GM12801 (cell line): ENCODE results near the gene WBP2.

Experiments
- TF ChIP-seq, protein P1 (sequence below): IDR thresholded peaks from one replicate; pipeline ENCODE4 v1.5.1; 2011; ENCODE audit warnings: control low read depth; ENCODE audit not compliant: insufficient read length; ENCODE audit errors: extremely low read depth

The WBP2 gene

DNA sequence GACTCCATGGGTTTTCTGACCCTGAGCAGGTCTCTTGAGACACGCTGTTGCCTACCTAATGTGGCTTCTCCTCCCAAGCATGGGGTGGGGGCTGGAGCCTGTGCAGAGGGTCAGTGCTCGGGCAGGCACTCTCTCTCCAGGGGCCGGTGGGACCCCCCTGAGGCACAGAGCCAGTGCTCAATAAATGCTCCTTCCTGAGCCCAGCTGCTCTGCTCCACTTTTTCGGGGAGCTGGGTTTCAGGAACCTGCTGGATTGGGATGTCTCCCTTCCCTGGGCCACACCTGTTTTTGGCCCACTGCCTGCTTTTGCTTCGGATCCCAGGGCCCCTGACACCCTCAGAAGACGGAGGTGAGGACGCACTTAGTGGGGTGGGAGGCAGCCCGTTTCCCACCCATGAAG lies 42.9 kb upstream of the WBP2 start:
- TF ChIP-seq, protein P1, sequence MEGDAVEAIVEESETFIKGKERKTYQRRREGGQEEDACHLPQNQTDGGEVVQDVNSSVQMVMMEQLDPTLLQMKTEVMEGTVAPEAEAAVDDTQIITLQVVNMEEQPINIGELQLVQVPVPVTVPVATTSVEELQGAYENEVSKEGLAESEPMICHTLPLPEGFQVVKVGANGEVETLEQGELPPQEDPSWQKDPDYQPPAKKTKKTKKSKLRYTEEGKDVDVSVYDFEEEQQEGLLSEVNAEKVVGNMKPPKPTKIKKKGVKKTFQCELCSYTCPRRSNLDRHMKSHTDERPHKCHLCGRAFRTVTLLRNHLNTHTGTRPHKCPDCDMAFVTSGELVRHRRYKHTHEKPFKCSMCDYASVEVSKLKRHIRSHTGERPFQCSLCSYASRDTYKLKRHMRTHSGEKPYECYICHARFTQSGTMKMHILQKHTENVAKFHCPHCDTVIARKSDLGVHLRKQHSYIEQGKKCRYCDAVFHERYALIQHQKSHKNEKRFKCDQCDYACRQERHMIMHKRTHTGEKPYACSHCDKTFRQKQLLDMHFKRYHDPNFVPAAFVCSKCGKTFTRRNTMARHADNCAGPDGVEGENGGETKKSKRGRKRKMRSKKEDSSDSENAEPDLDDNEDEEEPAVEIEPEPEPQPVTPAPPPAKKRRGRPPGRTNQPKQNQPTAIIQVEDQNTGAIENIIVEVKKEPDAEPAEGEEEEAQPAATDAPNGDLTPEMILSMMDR, result no peak

GRCh38 chr17:75897160-75898019 lies 42.3 kb upstream of the WBP2 start:
- TF ChIP-seq, protein P1, result no peak

GRCh38 chr17:75896415-75897159 lies 41.5 kb upstream of the WBP2 start, which contains the start of gene TRIM65:
Gene TRIM65, minus strand, starts transcription at chr17:75896951. Its CDS starts 14 bp downstream, at chr17:75896937.
- TF ChIP-seq, protein P1, result no peak

DNA sequence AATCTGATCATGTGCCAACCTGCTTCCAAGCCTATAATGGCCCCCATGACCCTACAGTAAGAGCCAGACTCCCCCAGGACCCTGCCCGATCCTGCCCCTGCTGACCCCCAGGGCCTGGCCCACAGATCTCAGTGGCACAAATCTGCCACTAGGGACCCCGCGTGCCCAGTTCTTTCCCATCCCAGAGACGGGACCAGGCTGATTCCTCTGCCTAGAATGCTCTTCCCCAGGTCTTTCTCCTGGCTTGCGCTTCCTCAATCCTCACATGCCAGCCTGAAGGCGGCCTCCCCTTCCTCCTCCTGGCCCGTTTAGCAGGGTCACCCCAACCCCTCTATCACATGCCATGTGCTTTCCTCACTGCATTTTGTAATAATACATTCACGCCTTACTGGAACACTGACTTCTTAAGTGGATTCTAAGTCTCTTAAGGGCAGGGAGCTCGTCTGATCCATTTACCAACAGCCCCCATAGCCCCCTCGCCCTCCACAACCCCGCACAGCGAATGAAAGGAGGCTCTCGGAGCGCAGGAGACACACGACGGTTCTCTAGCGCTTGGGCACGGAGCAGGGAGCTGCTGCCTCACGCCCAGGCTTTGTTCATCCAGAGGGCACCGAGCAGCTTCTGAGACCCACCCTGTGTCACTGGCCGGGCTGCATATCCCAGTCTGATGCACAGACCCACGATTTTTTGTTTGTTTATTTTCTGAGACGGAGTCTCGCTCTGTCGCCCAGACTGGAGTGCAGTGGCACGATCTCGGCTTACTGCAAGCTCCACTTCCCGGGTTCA lies 40.4 kb upstream of the WBP2 start:
- TF ChIP-seq, protein P1, result no peak

- TF ChIP-seq, protein P1, result no peak
Measured at GRCh38 chr17:75894049-75894733, 39.1 kb upstream of the WBP2 start.

DNA sequence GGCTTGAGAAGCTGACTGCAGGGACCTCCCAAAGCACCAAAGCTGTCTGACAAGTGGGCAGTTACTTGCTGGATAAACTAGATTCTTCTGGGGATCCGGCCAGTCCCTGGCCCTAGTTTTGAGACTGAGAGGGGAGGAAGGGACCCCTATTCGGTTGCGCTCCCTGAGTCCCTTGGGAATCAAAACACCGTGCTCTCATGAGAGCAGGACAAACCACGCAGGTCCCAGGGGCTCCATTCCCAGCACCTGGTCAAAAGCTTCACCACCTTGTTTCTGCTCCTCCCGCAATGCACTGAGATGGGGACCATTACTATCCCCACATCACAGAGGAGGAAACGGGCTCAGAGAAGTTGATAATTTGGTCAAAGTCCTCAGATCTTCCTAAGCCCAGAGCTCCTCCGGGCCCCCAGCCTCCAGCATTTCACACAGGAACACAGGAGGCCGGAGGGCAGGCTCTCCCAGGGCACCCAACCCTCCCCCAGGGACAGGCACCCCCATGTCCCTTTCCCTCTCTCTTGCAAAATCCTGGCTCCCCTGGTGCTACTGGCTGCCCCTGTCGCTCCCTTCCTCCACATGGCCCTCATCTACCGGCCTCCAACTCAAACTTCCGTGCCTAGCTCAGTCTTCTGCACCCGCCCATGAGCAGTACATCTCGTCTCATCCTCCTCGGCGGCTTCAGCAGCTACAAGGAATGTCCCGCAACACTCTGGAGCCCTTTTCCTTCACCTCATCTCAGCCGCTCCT lies 38.3 kb upstream of the WBP2 start:
- TF ChIP-seq, protein P1, result no peak
